Measurements from ENCODE around the gene SHISA6.

The SHISA6 gene

DNA sequence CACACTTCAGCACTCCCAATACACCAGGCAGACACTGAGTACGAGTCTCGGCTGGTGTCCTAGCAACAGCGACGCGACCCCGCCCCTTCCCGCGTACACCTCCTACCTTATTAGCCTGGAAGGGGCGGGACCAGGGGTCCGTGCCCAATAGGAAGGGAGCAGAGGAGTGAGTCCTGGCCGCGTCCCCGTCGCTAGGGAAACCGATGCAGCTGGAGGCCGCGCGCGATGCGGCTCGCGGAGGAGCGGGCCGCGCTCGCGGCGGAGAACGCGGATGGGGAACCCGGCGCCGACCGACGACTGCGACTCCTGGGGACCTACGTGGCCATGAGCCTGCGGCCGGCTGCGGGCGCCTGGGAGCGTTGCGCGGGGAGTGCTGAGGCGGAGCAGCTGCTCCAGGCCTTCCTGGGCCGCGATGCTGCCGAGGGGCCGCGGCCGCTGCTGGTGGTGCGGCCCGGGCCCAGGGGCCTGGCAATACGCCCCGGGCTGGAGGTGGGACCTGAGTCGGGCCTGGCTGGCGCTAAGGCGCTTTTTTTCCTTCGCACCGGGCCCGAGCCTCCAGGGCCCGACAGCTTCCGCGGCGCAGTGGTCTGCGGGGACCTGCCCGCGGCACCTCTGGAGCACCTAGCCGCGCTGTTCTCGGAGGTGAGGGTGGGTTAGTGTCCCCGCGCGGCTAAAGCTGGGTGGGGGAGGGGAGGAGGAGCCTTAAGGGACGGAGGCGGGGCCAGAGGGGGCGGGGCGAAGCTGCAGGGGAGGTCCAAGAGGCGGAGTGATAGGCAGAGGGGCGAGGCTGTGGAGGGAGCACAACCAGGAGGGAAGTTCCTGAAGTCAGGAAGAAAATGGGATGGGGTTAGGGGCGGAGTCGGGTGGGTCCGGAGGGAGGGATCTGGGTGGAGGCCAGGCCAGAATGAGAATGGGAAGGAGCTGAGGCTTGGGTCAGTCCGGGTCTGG lies 357.5 kb downstream of the SHISA6 start, which contains the start of gene DNAH9:
Gene DNAH9, plus strand, starts transcription at position 197 of the 948 bp plus-strand sequence. Its CDS starts 29 bp downstream, at position 226.
- TF ChIP-seq CREB1 (IDR thresholded peaks at IDR 0.05; ENCODE audit: low read depth) (no peak), MAX (IDR thresholded peaks at IDR 0.05) (peak; percentile 69), TCF12 (IDR thresholded peaks at IDR 0.05; ENCODE audit: low read depth) (no peak), RAD21 (IDR thresholded peaks at IDR 0.05; ENCODE audit: low read depth) (no peak), EP300 (IDR thresholded peaks at IDR 0.05; ENCODE audit: borderline replicate concordance) (no peak), YY1 (IDR thresholded peaks at IDR 0.05; ENCODE audit: low read depth) (no peak)

DNA sequence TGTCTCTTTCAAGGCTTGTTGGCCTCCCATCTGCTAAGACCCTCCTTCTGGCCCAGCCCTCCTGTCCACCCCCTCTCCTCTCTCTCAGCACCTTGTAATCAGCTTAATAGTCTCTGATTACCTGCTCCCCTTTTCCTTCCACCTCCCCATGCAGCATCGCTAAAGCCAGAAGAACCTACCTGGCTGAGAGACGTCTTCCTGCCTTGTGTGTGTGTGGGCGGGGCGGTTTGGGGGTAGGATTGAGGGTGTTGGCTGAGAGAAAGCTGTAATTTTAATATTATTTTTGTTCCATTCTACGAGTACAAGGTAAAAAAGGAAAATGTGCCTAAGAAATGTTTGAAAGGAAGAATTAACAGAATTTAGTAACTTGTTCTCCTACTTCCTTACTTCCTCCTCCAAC lies 360.6 kb downstream of the SHISA6 start:
- TF ChIP-seq TAF1 (IDR thresholded peaks at IDR 0.05; ENCODE audit: low read depth) (no peak), FOXM1 (IDR thresholded peaks at IDR 0.05; ENCODE audit: borderline replicate concordance, low read depth) (no peak), CREB1 (IDR thresholded peaks at IDR 0.05; ENCODE audit: low read depth) (no peak), USF1 (IDR thresholded peaks at IDR 0.05) (no peak), MAX (IDR thresholded peaks at IDR 0.05) (no peak), ZBTB7A (IDR thresholded peaks at IDR 0.05; ENCODE audit: low read depth) (no peak), TEAD4 (IDR thresholded peaks at IDR 0.05) (no peak), YY1 (IDR thresholded peaks at IDR 0.05; ENCODE audit: low read depth) (no peak)
- TF ChIP-seq, protein P1, sequence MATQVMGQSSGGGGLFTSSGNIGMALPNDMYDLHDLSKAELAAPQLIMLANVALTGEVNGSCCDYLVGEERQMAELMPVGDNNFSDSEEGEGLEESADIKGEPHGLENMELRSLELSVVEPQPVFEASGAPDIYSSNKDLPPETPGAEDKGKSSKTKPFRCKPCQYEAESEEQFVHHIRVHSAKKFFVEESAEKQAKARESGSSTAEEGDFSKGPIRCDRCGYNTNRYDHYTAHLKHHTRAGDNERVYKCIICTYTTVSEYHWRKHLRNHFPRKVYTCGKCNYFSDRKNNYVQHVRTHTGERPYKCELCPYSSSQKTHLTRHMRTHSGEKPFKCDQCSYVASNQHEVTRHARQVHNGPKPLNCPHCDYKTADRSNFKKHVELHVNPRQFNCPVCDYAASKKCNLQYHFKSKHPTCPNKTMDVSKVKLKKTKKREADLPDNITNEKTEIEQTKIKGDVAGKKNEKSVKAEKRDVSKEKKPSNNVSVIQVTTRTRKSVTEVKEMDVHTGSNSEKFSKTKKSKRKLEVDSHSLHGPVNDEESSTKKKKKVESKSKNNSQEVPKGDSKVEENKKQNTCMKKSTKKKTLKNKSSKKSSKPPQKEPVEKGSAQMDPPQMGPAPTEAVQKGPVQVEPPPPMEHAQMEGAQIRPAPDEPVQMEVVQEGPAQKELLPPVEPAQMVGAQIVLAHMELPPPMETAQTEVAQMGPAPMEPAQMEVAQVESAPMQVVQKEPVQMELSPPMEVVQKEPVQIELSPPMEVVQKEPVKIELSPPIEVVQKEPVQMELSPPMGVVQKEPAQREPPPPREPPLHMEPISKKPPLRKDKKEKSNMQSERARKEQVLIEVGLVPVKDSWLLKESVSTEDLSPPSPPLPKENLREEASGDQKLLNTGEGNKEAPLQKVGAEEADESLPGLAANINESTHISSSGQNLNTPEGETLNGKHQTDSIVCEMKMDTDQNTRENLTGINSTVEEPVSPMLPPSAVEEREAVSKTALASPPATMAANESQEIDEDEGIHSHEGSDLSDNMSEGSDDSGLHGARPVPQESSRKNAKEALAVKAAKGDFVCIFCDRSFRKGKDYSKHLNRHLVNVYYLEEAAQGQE (IDR thresholded peaks at IDR 0.05; ENCODE audit: low read depth), result no peak

GRCh38 chr17:11608396-11608795 lies 367.4 kb downstream of the SHISA6 start:
- TF ChIP-seq TAF1 (IDR thresholded peaks at IDR 0.05; ENCODE audit: low read depth) (no peak), TEAD4 (IDR thresholded peaks at IDR 0.05) (no peak), USF1 (IDR thresholded peaks at IDR 0.05) (no peak), CEBPB (IDR thresholded peaks at IDR 0.05) (no peak), TCF12 (IDR thresholded peaks at IDR 0.05; ENCODE audit: low read depth) (no peak), MAX (IDR thresholded peaks at IDR 0.05) (no peak), RAD21 (IDR thresholded peaks at IDR 0.05; ENCODE audit: low read depth) (no peak), ZBTB7A (IDR thresholded peaks at IDR 0.05; ENCODE audit: low read depth) (no peak), FOXM1 (IDR thresholded peaks at IDR 0.05; ENCODE audit: borderline replicate concordance, low read depth) (no peak), YY1 (IDR thresholded peaks at IDR 0.05; ENCODE audit: low read depth) (no peak), EGR1 (IDR thresholded peaks at IDR 0.05) (no peak), NFIC (IDR thresholded peaks at IDR 0.05) (no peak), CREB1 (IDR thresholded peaks at IDR 0.05; ENCODE audit: low read depth) (no peak), EP300 (IDR thresholded peaks at IDR 0.05; ENCODE audit: borderline replicate concordance) (no peak)
- TF ChIP-seq, protein P1 (IDR thresholded peaks at IDR 0.05; ENCODE audit: low read depth), result no peak

DNA sequence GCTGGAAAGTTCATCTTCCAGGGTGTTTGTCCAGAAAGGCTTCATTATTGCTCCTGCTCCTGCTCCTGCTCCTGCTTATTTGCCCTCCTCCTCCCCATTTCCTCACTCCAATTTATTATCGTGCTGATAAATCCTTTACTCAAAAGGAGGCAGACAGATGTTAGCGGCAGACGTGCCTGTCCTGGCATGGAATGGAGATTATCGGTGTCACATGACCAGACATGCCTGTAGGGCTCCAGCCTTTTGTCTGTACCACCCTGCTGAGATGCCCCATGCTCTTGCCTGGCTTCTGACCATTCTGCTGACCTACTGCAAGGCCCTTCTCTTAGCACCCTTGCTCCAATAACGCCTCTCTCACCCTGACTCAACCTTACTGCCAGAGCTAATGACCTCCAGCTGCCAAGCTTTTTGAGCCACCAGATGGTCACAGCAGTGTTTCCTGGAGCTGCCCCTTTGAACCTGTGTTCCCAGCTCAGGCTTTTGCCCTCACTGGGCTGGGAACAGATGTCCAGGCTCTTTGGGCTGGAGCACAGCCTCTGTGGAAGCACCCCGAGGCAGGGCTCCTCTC lies 370.1 kb downstream of the SHISA6 start:
- no peak for TF ChIP-seq ZBTB7A (IDR thresholded peaks at IDR 0.05; ENCODE audit: low read depth)
- no peak for TF ChIP-seq EP300 (IDR thresholded peaks at IDR 0.05; ENCODE audit: borderline replicate concordance)
- TF ChIP-seq MAX (IDR thresholded peaks at IDR 0.05), result no peak
- no peak for TF ChIP-seq USF1 (IDR thresholded peaks at IDR 0.05)
- TF ChIP-seq, protein P1 (IDR thresholded peaks at IDR 0.05; ENCODE audit: low read depth), result no peak
- TF ChIP-seq TAF1 (IDR thresholded peaks at IDR 0.05; ENCODE audit: low read depth), result no peak
- no peak for TF ChIP-seq CEBPB (IDR thresholded peaks at IDR 0.05)
- no peak for TF ChIP-seq TEAD4 (IDR thresholded peaks at IDR 0.05)
- no peak for TF ChIP-seq FOXM1 (IDR thresholded peaks at IDR 0.05; ENCODE audit: borderline replicate concordance, low read depth)
- TF ChIP-seq TCF12 (IDR thresholded peaks at IDR 0.05; ENCODE audit: low read depth), result no peak

Data from Ishikawa (cell line).